Stimulated activated CD8-positive, alpha-beta memory T cell treated with anti-CD3 and anti-CD28 coated beads, Interleukin-4, amount 100 ng/mL, for 1 hour (primary cell): Measurements from ENCODE around the gene FITM1.
A peak's percentile ranks its signal among the peaks of the same experiment; 100 is the strongest.
"Not testable (repeated sequence)": the region's sequence is repeated elsewhere in the genome, so short reads cannot be mapped to it uniquely, and the experiment has no call there.

Source experiments
- DNase-seq, 2 donors: peaks; one replicate each; pipeline ENCODE4 v3.0.0-alpha.2; 2020; ENCODE audit warnings: low read depth in 2 of 2, low spot score in 1 of 2

FITM1 gene

GRCh38 chr14:24096545-24097181 lies 33.8 kb upstream of the FITM1 start:
- no peak for DNase-seq

GRCh38 chr14:24098229-24098926 lies 32.1 kb upstream of the FITM1 start:
- DNase-seq = no peak

- no peak for DNase-seq
These were observed 31.3 kb upstream of the FITM1 start for GRCh38 chr14:24098927-24099813.

- no peak for DNase-seq
These were observed 30.1 kb upstream of the FITM1 start for GRCh38 chr14:24100197-24100981.

GRCh38 chr14:24100982-24101494 lies 29.4 kb upstream of the FITM1 start:
- DNase-seq = no peak

- no peak for DNase-seq
These were observed 28.0 kb upstream of the FITM1 start for GRCh38 chr14:24102357-24103048.

- no peak for DNase-seq
These were observed 27.0 kb upstream of the FITM1 start for GRCh38 chr14:24103451-24103850.

- DNase-seq = not testable (repeated sequence)
These were observed 24.7 kb upstream of the FITM1 start for GRCh38 chr14:24105609-24106239.

- no peak for DNase-seq
These were observed 23.7 kb upstream of the FITM1 start for GRCh38 chr14:24106672-24107271.

GRCh38 chr14:24108336-24108874 lies 22.1 kb upstream of the FITM1 start:
- no peak for DNase-seq

GRCh38 chr14:24110060-24110459 lies 20.4 kb upstream of the FITM1 start:
- DNase-seq = no peak

- DNase-seq = no peak
These were observed 19.9 kb upstream of the FITM1 start for GRCh38 chr14:24110523-24110922.

GRCh38 chr14:24113379-24113800 lies 17.1 kb upstream of the FITM1 start:
- DNase-seq = no peak

- peak; percentile 51 to 54 for DNase-seq
These were observed 16.5 kb upstream of the FITM1 start for GRCh38 chr14:24113801-24114531.

- peak; percentile 94 to 95 for DNase-seq
These were observed 15.7 kb upstream of the FITM1 start, which contains the start of the genes DCAF11 and NRL for GRCh38 chr14:24114532-24115421. Gene DCAF11 (plus strand): TSS chr14:24114777. CDS start chr14:24115595, 818 bp downstream. Gene NRL (minus strand): TSS chr14:24114949. CDS start chr14:24082848, 32,101 bp downstream.

GRCh38 chr14:24115422-24116127 lies 14.9 kb upstream of the FITM1 start:
- DNase-seq = no peak
